GM18951 (cell line): Measurements from ENCODE around the gene ACBD6.

Source experiments
- POLR2A ChIP-seq: IDR thresholded peaks from 4 replicates; pipeline ENCODE4 v1.6.1; 2011; ENCODE audit warnings: mild to moderate bottlenecking; ENCODE audit not compliant: insufficient read length, insufficient read depth; ENCODE audit errors: extremely low read depth
- in situ Hi-C: fragments of 300-500 bp; cut with MboI; formaldehyde crosslinking; loops from one replicate; pipeline ENCODE4 v1.12.0; 2022; ENCODE audit warnings: low sequenced_read_pairs, mixed read lengths, inconsistent platforms; ENCODE audit not compliant: unreplicated experiment

Gene ACBD6

GRCh38 chr1:180380259-180381183, 121.9 kb downstream of the ACBD6 start:
- in situ Hi-C loops: no loop called here
- TF ChIP-seq POLR2A: no peak

- TF ChIP-seq POLR2A: no peak
- in situ Hi-C loops: no loop called here
Measured at GRCh38 chr1:180376800-180377199, 125.6 kb downstream of the ACBD6 start.

- in situ Hi-C loops: no loop called here
- TF ChIP-seq POLR2A: no peak
Measured at GRCh38 chr1:180376253-180376652, 126.1 kb downstream of the ACBD6 start.

GRCh38 chr1:180372728-180373127, 129.6 kb downstream of the ACBD6 start:
- TF ChIP-seq POLR2A: no peak
- in situ Hi-C loops: no loop called here

- in situ Hi-C loops: no loop called here
- TF ChIP-seq POLR2A: no peak
Measured at GRCh38 chr1:180370597-180370996, 131.8 kb downstream of the ACBD6 start.

- no peak for TF ChIP-seq POLR2A
- in situ Hi-C loops: no loop called here
Measured at GRCh38 chr1:180370188-180370587, 132.2 kb downstream of the ACBD6 start.

- no peak for TF ChIP-seq POLR2A
- in situ Hi-C loops: no loop called here
Measured at GRCh38 chr1:180369061-180369460, 133.3 kb downstream of the ACBD6 start.

GRCh38 chr1:180366371-180367068, 135.9 kb downstream of the ACBD6 start:
- in situ Hi-C loops: no loop called here

GRCh38 chr1:180365039-180365438, 137.3 kb downstream of the ACBD6 start:
- in situ Hi-C loops: no loop called here
- no peak for TF ChIP-seq POLR2A

More at GRCh38 chr1:180366371-180367068, 135.9 kb downstream of the ACBD6 start:
- TF ChIP-seq POLR2A: no peak

- TF ChIP-seq POLR2A: no peak
- in situ Hi-C loops: no loop called here
Measured at GRCh38 chr1:180363246-180363995, 139.0 kb downstream of the ACBD6 start.

- in situ Hi-C loops: no loop called here
- TF ChIP-seq POLR2A: no peak
Measured at GRCh38 chr1:180360333-180361075, 141.9 kb downstream of the ACBD6 start.

GRCh38 chr1:180358649-180359048, 143.7 kb downstream of the ACBD6 start:
- TF ChIP-seq POLR2A: no peak
- in situ Hi-C loops: no loop called here
